GM23338 (cell line): ENCODE data around the gene DENND4A.

Experiments
- CREB1 ChIP-seq: fragments of 250-450 bp; sonication (Bioruptor Pico); IDR thresholded peaks from 2 replicates; pipeline ENCODE4 v1.5.0; 2020; ENCODE audit warnings: low read depth, mild to moderate bottlenecking, moderate library complexity
- CTCF ChIP-seq, 2 experiments: fragments of 200-600 bp in 1 of 2; sonication (generic) in 1 of 2; conservative IDR thresholded peaks; 2 replicates each; pipeline versions ENCODE4 v1.5.1 to v1.6.1; 2016 to 2017; ENCODE audit warnings: antibody characterized with exemption in 2 of 2, low read depth in 2 of 2, mild to moderate bottlenecking in 2 of 2, moderate library complexity in 1 of 2
- EZH2 ChIP-seq: fragments of 200-600 bp; sonication (generic); IDR thresholded peaks from one replicate; pipeline ENCODE4 v1.8.0; 2017; ENCODE audit warnings: antibody characterized with exemption, mild to moderate bottlenecking, low read depth; ENCODE audit not compliant: unreplicated experiment
- EZH2phosphoT487 ChIP-seq: fragments of 200-600 bp; sonication (generic); IDR thresholded peaks from one replicate; pipeline ENCODE4 v1.8.1; 2018; ENCODE audit warnings: antibody characterized with exemption; ENCODE audit not compliant: unreplicated experiment
- JUNB ChIP-seq: IDR thresholded peaks from one replicate; pipeline ENCODE4 v1.6.1; 2016; ENCODE audit warnings: antibody characterized with exemption; ENCODE audit not compliant: unreplicated experiment
- NANOG ChIP-seq: IDR thresholded peaks from 2 replicates; pipeline ENCODE4 v1.6.1; 2016; ENCODE audit warnings: antibody characterized with exemption, borderline replicate concordance
- POLR2AphosphoS5 ChIP-seq: IDR thresholded peaks from 2 replicates; pipeline ENCODE4 v1.6.1; 2016; ENCODE audit warnings: antibody characterized with exemption, low read depth
- REST ChIP-seq: IDR thresholded peaks from one replicate; pipeline ENCODE4 v1.6.1; 2018; ENCODE audit warnings: antibody characterized with exemption; ENCODE audit not compliant: unreplicated experiment
- STAT1 ChIP-seq: IDR thresholded peaks from one replicate; pipeline ENCODE4 v1.6.1; 2016; ENCODE audit warnings: antibody characterized with exemption; ENCODE audit not compliant: unreplicated experiment
- TF ChIP-seq, protein P1 (sequence below): IDR thresholded peaks from 2 replicates; pipeline ENCODE4 v1.6.1; 2016; ENCODE audit warnings: antibody characterized with exemption

DNA sequence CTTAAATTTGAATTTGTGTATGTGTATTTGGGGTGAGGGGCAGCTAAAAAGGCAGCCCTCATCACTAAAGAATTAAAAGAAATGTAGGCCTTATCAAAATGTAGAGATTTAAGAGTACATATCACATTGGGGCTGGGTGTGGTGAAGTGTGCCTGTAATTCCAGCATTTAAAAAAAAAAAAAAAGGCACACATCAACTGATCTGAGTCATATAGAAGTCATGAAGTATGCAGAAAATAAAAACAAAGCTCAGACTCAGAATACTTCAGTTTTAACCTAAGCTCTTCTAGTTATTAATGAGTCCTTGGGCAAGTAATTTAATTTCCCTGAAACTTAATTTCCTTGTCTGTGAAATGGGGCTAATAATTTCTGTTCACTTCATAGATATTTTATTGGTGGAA is 138.8 kb downstream of the DENND4A start:
- TF ChIP-seq POLR2AphosphoS5 (no peak), EZH2 (no peak), STAT1 (no peak), CTCF (conservative IDR thresholded peaks at IDR 0.05; ENCODE audit: low read depth in 2 of 2) (no peak), REST (no peak), JUNB (no peak), EZH2phosphoT487 (no peak), CREB1 (CRISPR knock-in tag) (no peak), NANOG (no peak)
- TF ChIP-seq, protein P1, sequence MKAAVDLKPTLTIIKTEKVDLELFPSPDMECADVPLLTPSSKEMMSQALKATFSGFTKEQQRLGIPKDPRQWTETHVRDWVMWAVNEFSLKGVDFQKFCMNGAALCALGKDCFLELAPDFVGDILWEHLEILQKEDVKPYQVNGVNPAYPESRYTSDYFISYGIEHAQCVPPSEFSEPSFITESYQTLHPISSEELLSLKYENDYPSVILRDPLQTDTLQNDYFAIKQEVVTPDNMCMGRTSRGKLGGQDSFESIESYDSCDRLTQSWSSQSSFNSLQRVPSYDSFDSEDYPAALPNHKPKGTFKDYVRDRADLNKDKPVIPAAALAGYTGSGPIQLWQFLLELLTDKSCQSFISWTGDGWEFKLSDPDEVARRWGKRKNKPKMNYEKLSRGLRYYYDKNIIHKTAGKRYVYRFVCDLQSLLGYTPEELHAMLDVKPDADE: no peak
